CD4-positive, alpha-beta T cell (primary cell): ENCODE measurements around the gene PPBP. TPM values are rescaled to one million over a fixed set of nuclear protein-coding genes. Genes with fewer than 3 reads are reported as not detected.
"Not testable (repeated sequence)": the region's sequence is repeated elsewhere in the genome, so short reads cannot be mapped to it uniquely, and the experiment has no call there.

ENCODE experiments used
- ATAC-seq: fragments of 200-7000 bp; cut with Tn5 transposase; one replicate; pipeline ENCODE4 v1.10.0; 2022; ENCODE audit warnings: mild to moderate bottlenecking; ENCODE audit not compliant: poor library complexity
- CTCF ChIA-PET: fragments of 350-600 bp; sonication (Branson Sonifier 250); formaldehyde crosslinking; loops from one replicate; lab custom pipeline; 2021; ENCODE audit warnings: antibody characterized with exemption, inconsistent platforms; lab: Charles Lee
- POLR2A ChIA-PET: fragments of 350-600 bp; sonication (Branson Sonifier 250); formaldehyde crosslinking; loops from one replicate; lab custom pipeline; 2021; ENCODE audit warnings: antibody characterized with exemption, inconsistent platforms; lab: Charles Lee
- DNase-seq, 14 experiments: peaks; one replicate each; pipeline ENCODE4 v3.0.0-alpha.2; 2013 to 2020; ENCODE audit warnings: mixed read lengths in 2 of 14
- H3K27ac ChIP-seq, 2 donors: one replicate each; pipeline versions ENCODE4 v1.5.1 to v1.7.0; 2013; ENCODE audit warnings: low read length in 2 of 2, low read depth in 1 of 2, mild to moderate bottlenecking in 1 of 2
- H3K27me3 ChIP-seq, 2 experiments: 1 replicate in 1 of 2; 2 replicates in 1 of 2; pipeline versions ENCODE4 v1.6.1 to v1.7.0; 2013; ENCODE audit warnings: low read length in 2 of 2, control low read depth in 1 of 2, mild to moderate bottlenecking in 1 of 2, moderate library complexity in 1 of 2; ENCODE audit not compliant: insufficient read depth in 2 of 2, control insufficient read depth in 1 of 2
- H3K36me3 ChIP-seq: one replicate; pipeline ENCODE4 v1.6.1; 2013; ENCODE audit warnings: low read length, control low read depth; ENCODE audit not compliant: insufficient read depth
- H3K4me1 ChIP-seq: one replicate; pipeline ENCODE4 v1.6.1; 2013; ENCODE audit warnings: low read length, control low read depth; ENCODE audit not compliant: insufficient read depth
- H3K4me3 ChIP-seq: one replicate; pipeline ENCODE4 v1.5.1; 2013; ENCODE audit warnings: mild to moderate bottlenecking, low read length, moderate library complexity
- H3K9me3 ChIP-seq, 2 experiments: 1 replicate in 1 of 2; 2 replicates in 1 of 2; pipeline versions ENCODE4 v1.6.1 to v1.7.0; 2013; ENCODE audit warnings: low read length in 2 of 2, mild to moderate bottlenecking in 2 of 2, control low read depth in 1 of 2, moderate library complexity in 1 of 2; ENCODE audit not compliant: control insufficient read depth in 1 of 2, insufficient read depth in 1 of 2
- H3K27ac Mint-ChIP-seq: one replicate; pipeline ENCODE4 v1.8.0; 2020; ENCODE audit warnings: mixed read lengths
- H3K27me3 Mint-ChIP-seq: one replicate; pipeline ENCODE4 v1.8.0; 2021; ENCODE audit warnings: mixed read lengths
- H3K36me3 Mint-ChIP-seq: one replicate; pipeline ENCODE4 v1.8.0; 2021; ENCODE audit warnings: low read depth, mixed read lengths
- H3K4me1 Mint-ChIP-seq: one replicate; pipeline ENCODE4 v1.8.0; 2021; ENCODE audit warnings: low read depth, mixed read lengths
- H3K4me3 Mint-ChIP-seq: one replicate; pipeline ENCODE4 v1.8.0; 2020; ENCODE audit warnings: mild to moderate bottlenecking, mixed read lengths
- H3K9me3 Mint-ChIP-seq: one replicate; pipeline ENCODE4 v1.8.0; 2020; ENCODE audit warnings: mixed read lengths
- intact Hi-C, 2 experiments: fragments of 100-400 bp; cut with DNase I in 1 of 2; cut with micrococcal nuclease in 1 of 2; formaldehyde crosslinking; loops; one replicate each; pipeline versions ENCODE4 v1.15.1 to v1.9.0; 2023 to 2025; cut with DNase I, micrococcal nuclease
- total RNA-seq, 174 experiments: library from RNA in 2 of 174; stranded (reverse) in 2 of 174; gene quantifications; one replicate each; pipeline ENCODE4 v1.2.3 and lab custom pipeline; 2021 to 2026
- TF ChIP-seq, protein P1 (sequence below): fragments of 200-600 bp; IDR thresholded peaks from one replicate; pipeline ENCODE4 v1.8.0; 2022; ENCODE audit warnings: antibody characterized with exemption, mild to moderate bottlenecking

Gene PPBP
- total RNA-seq, 2 experiments from 2014 or later = 0.52 to 0.95 TPM

DNA sequence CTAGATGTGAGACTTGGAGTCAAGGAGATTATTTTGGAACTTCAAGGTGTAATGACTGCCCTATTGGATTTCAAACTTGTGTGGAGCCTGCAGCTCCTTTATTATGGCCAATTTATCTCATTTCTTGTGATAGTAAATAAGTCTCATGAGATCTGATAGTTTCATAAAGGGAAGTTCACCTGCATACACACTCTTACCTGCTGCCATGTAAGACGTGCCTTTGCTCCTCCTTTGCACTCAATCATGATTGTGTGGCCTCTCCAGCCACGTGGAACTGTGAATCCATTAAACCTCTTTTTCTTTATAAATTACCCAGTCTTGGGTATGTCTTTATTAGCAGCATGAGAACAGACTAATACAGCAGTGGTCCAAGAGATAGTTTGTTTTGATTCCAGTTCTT, 25.3 kb downstream of the PPBP start:
- no peak overlapping the region for H3K4me3 ChIP-seq
- POLR2A ChIA-PET = no interaction called here
- Mint-ChIP-seq H3K9me3 (peaks cover 6% of the 10 kb centered on the region), H3K4me1 (no peaks in the 10 kb centered on the region), H3K27me3 (peaks cover 6% of the 10 kb centered on the region), H3K27ac (no peak overlapping the region), H3K4me3 (no peak overlapping the region), H3K36me3 (no peaks in the 10 kb centered on the region)
- TF ChIP-seq, protein P1, sequence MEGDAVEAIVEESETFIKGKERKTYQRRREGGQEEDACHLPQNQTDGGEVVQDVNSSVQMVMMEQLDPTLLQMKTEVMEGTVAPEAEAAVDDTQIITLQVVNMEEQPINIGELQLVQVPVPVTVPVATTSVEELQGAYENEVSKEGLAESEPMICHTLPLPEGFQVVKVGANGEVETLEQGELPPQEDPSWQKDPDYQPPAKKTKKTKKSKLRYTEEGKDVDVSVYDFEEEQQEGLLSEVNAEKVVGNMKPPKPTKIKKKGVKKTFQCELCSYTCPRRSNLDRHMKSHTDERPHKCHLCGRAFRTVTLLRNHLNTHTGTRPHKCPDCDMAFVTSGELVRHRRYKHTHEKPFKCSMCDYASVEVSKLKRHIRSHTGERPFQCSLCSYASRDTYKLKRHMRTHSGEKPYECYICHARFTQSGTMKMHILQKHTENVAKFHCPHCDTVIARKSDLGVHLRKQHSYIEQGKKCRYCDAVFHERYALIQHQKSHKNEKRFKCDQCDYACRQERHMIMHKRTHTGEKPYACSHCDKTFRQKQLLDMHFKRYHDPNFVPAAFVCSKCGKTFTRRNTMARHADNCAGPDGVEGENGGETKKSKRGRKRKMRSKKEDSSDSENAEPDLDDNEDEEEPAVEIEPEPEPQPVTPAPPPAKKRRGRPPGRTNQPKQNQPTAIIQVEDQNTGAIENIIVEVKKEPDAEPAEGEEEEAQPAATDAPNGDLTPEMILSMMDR = no peak
- H3K9me3 ChIP-seq = peaks cover 0 to 14% of the 10 kb centered on the region in 2 experiments
- no peaks in the 10 kb centered on the region for H3K36me3 ChIP-seq
- H3K27me3 ChIP-seq = no peaks in the 10 kb centered on the region
- H3K4me1 ChIP-seq = no peaks in the 10 kb centered on the region
- intact Hi-C loops = no loop called here
- H3K27ac ChIP-seq = no peak overlapping the region
- CTCF ChIA-PET = no interaction called here
- ATAC-seq (no peak), DNase-seq (no peak)

DNA sequence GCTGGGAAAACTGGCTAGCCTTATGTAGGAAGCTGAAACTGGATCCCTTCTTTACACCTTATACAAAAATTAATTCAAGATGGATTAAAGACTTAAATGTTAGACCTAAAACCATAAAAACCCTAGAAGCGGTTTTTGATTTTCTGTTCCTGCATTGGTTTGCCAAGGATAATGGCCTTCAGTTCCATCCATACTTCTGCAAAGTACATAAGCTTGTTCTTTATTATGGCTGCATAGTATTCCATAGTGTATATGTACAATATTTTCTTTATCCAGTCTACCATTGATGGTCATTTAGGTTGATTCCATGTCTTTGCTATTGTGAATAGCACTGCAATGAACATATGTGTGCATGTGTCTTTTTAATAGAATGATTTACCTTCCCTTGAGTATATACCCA, 28.9 kb downstream of the PPBP start:
- peaks cover 15% of the 10 kb centered on the region for H3K9me3 Mint-ChIP-seq
- H3K27me3 Mint-ChIP-seq, ATAC-seq, H3K4me1 Mint-ChIP-seq, H3K27ac Mint-ChIP-seq, H3K4me1 ChIP-seq, H3K4me3 ChIP-seq, H3K27ac ChIP-seq, DNase-seq, intact Hi-C loops, H3K27me3 ChIP-seq, H3K36me3 Mint-ChIP-seq, CTCF ChIA-PET, H3K9me3 ChIP-seq, H3K4me3 Mint-ChIP-seq, H3K36me3 ChIP-seq, POLR2A ChIA-PET: not testable (repeated sequence)

DNA sequence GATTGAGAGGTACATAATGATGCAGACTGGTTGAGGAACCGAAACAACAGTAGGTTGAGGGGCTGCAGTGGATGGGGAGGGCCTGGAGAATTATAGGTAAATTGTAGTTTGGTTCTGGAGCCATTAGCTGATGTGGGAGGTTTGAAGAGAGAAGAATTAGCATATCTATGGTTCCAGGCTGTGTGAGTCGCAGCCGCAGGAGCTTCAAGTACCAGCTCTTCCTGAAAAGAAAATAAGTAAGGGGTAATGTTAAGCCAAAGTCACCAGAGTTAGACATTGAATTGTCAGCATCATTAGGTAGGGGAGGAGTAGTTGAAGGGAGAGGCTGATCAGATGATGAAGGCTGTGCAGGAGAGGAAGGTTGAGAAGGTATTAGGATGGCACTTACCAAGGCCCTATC, 35.6 kb downstream of the PPBP start:
- peaks cover 8% of the 10 kb centered on the region for H3K9me3 Mint-ChIP-seq
- peaks cover under 1% of the 10 kb centered on the region for H3K27me3 Mint-ChIP-seq

DNA sequence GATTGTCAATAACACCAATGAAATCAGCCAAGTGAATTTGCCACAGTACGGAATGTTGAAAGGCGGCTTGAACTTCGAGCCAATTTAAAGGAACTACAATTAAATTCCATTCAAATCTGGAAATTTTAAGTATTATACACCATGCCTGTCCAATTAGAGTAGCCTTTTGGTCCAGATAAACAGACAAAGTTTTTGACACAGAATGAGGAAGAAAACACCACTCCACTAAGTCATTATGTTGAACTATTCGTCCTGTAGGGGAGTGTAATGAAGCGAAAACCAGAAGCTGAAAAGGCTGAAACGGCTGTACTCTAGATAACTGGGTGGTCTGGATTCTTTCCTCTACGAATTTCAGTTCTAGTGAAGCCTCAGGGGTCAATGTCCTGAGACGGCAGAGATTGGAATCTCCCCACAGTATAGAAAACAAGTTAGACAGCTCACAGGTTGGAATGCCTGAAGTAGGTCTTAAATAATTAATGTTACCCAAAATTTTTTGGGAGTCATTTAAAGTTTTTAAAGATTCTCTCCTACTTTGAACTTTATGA, 37.5 kb downstream of the PPBP start:
- H3K27me3 ChIP-seq, H3K4me1 Mint-ChIP-seq, H3K4me1 ChIP-seq, ATAC-seq, H3K9me3 Mint-ChIP-seq, DNase-seq, H3K27ac ChIP-seq, CTCF ChIA-PET, POLR2A ChIA-PET, H3K36me3 ChIP-seq, H3K4me3 ChIP-seq, intact Hi-C loops, H3K4me3 Mint-ChIP-seq, H3K36me3 Mint-ChIP-seq, H3K27ac Mint-ChIP-seq, H3K9me3 ChIP-seq: not testable (repeated sequence)
- peaks cover 18% of the 10 kb centered on the region for H3K27me3 Mint-ChIP-seq

More for the DNA sequence above, 35.6 kb downstream of the PPBP start:
- Mint-ChIP-seq H3K27ac (no peak overlapping the region), H3K4me1 (no peaks in the 10 kb centered on the region), H3K4me3 (no peak overlapping the region), H3K36me3 (no peaks in the 10 kb centered on the region)
- H3K27me3 ChIP-seq = no peaks in the 10 kb centered on the region
- TF ChIP-seq, protein P1 = no peak
- H3K4me3 ChIP-seq = no peak overlapping the region
- DNase-seq (no peak), ATAC-seq (no peak)
- intact Hi-C loops = no loop called here
- H3K9me3 ChIP-seq = no peaks in the 10 kb centered on the region
- H3K4me1 ChIP-seq = no peaks in the 10 kb centered on the region
- H3K27ac ChIP-seq = no peak overlapping the region
- ChIA-PET POLR2A (no interaction called here), CTCF (no interaction called here)
- no peaks in the 10 kb centered on the region for H3K36me3 ChIP-seq
